A549 (cell line): Measurements from ENCODE around the gene ABLIM3. TPM values are rescaled to one million over a fixed set of nuclear protein-coding genes. Genes with fewer than 3 reads are reported as not detected.

ENCODE experiments used
- ATAC-seq, 2 experiments: fragments of 200-7000 bp in 1 of 2; fragments of >200 bp in 1 of 2; cut with Nextera tagmentation in 1 of 2; cut with Tn5 transposase in 1 of 2; 3 replicates each; pipeline versions ENCODE4 v1.8.0 to v1.9.1; 2018 to 2020; ENCODE audit warnings: mild to moderate bottlenecking in 1 of 2, moderate library complexity in 1 of 2
- CTCF ChIA-PET: fragments of 300-600 bp; sonication (Branson Sonifier 250); formaldehyde crosslinking; extraction: SDS; loops from one replicate; lab custom pipeline; 2021; ENCODE audit warnings: antibody characterized with exemption, inconsistent platforms; lab: Yijun Ruan, JAX
- POLR2A ChIA-PET: fragments of 350-600 bp; formaldehyde crosslinking; extraction: SDS; loops from one replicate; lab custom pipeline; 2021; ENCODE audit warnings: antibody characterized with exemption, inconsistent platforms; lab: Yijun Ruan, JAX
- DNase-seq, 2 experiments: peaks; one replicate each; pipeline versions ENCODE4 v3.0.0 to v3.0.0-alpha.2; 2011 to 2016; ENCODE audit warnings: low read depth in 1 of 2, low spot score in 1 of 2
- FAIRE-seq: peaks from 2 replicates; lab custom pipeline; 2011; peaks lifted over from hg19 to GRCh38; lab: Jason Lieb, UNC
- H3K27ac ChIP-seq, 2 experiments: fragments of >200 bp; sonication (Bioruptor Twin); formaldehyde crosslinking; 3 replicates each; pipeline ENCODE4 v1.5.1; 2016 to 2017
- H3K4me1 ChIP-seq: fragments of >200 bp; sonication (Bioruptor Twin); formaldehyde crosslinking; 3 replicates; pipeline ENCODE4 v1.6.1; 2016
- H3K4me2 ChIP-seq: fragments of >200 bp; sonication (Bioruptor Twin); formaldehyde crosslinking; 3 replicates; pipeline ENCODE4 v1.6.1; 2016
- H3K4me3 ChIP-seq: fragments of >200 bp; sonication (Bioruptor Twin); formaldehyde crosslinking; 3 replicates; pipeline ENCODE4 v1.5.1; 2016
- H3K9me3 ChIP-seq: fragments of >200 bp; sonication (Bioruptor Twin); formaldehyde crosslinking; 3 replicates; pipeline ENCODE4 v1.6.1; 2016
- CHD2 ChIP-seq: fragments of 150-350 bp; IDR thresholded peaks from 2 replicates; pipeline ENCODE4 v1.6.1; 2014; ENCODE audit warnings: low read length; ENCODE audit not compliant: partially characterized antibody
- ELK1 ChIP-seq: fragments of 150-350 bp; IDR thresholded peaks from 2 replicates; pipeline ENCODE4 v1.6.1; 2014; ENCODE audit warnings: low read depth, mild to moderate bottlenecking, low read length
- ESRRA ChIP-seq: fragments of 150-350 bp; IDR thresholded peaks from 2 replicates; pipeline ENCODE4 v1.6.1; 2014; ENCODE audit warnings: mild to moderate bottlenecking, low read length, borderline replicate concordance
- GATA3 ChIP-seq: IDR thresholded peaks from 2 replicates; pipeline ENCODE4 v1.6.1; 2012; ENCODE audit warnings: borderline replicate concordance
- HDAC2 ChIP-seq: fragments of 200-600 bp; sonication (generic); IDR thresholded peaks from 2 replicates; pipeline ENCODE4 v1.6.1; 2016
- HOXB13 ChIP-seq: fragments of 250-450 bp; sonication (Bioruptor Pico); IDR thresholded peaks from 2 replicates; pipeline ENCODE4 v1.5.0; 2020; ENCODE audit warnings: low read depth, mild to moderate bottlenecking, moderate library complexity
- HOXB5 ChIP-seq: fragments of 250-450 bp; sonication (Bioruptor Pico); IDR thresholded peaks from 2 replicates; pipeline ENCODE4 v1.5.0; 2020; ENCODE audit warnings: mild to moderate bottlenecking, moderate library complexity
- JUNB ChIP-seq: fragments of >200 bp; sonication (Bioruptor Twin); formaldehyde crosslinking; IDR thresholded peaks from 2 replicates; pipeline ENCODE4 v1.6.1; 2016
- KDM5A ChIP-seq: fragments of 200-600 bp; sonication (generic); IDR thresholded peaks from 2 replicates; pipeline ENCODE4 v1.6.1; 2016; ENCODE audit warnings: antibody characterized with exemption, mild to moderate bottlenecking
- MAFK ChIP-seq: fragments of 450-650 bp; IDR thresholded peaks from 2 replicates; pipeline ENCODE4 v1.6.1; 2014; ENCODE audit not compliant: partially characterized antibody
- NFE2L2 ChIP-seq: fragments of 150-350 bp; conservative IDR thresholded peaks from 2 replicates; pipeline ENCODE4 v1.6.1; 2014; ENCODE audit warnings: low read length
- NR3C1 ChIP-seq: fragments of >200 bp; sonication (Bioruptor Twin); formaldehyde crosslinking; IDR thresholded peaks from 3 replicates; pipeline ENCODE4 v1.6.1; 2017
- PHF8 ChIP-seq: fragments of 200-600 bp; sonication (generic); IDR thresholded peaks from 2 replicates; pipeline ENCODE4 v1.6.1; 2016; ENCODE audit warnings: low read depth, mild to moderate bottlenecking, antibody characterized with exemption, moderate library complexity, borderline replicate concordance
- POLR2A ChIP-seq: IDR thresholded peaks from 2 replicates; pipeline ENCODE4 v1.6.1; 2012; ENCODE audit warnings: mild to moderate bottlenecking, low read length
- POLR2AphosphoS2 ChIP-seq: conservative IDR thresholded peaks from 2 replicates; pipeline ENCODE4 v1.6.1; 2012; ENCODE audit warnings: low read length, improper control_type of control experiment, inconsistent platforms
- RCOR1 ChIP-seq: fragments of 150-350 bp; IDR thresholded peaks from 2 replicates; pipeline ENCODE4 v1.6.1; 2014; ENCODE audit warnings: antibody characterized with exemption, low read length, low read depth
- REST ChIP-seq: fragments of 200-600 bp; sonication (generic); IDR thresholded peaks from 2 replicates; pipeline ENCODE4 v1.6.1; 2016; ENCODE audit warnings: antibody characterized with exemption, mild to moderate bottlenecking, moderate library complexity
- USF2 ChIP-seq: fragments of 450-650 bp; IDR thresholded peaks from 2 replicates; pipeline ENCODE4 v1.6.1; 2014; ENCODE audit warnings: antibody characterized with exemption
- ZC3H11A ChIP-seq: fragments of 450-650 bp; IDR thresholded peaks from 2 replicates; pipeline ENCODE4 v1.6.1; 2014; ENCODE audit warnings: antibody characterized with exemption, mild to moderate bottlenecking
- WGBS: methylation state at CpG from one replicate; pipeline ENCODE4 v1.1.6; 2017; ENCODE audit errors: missing lambda C conversion rate; 5-methylcytosine and 5-hydroxymethylcytosine counted together
- polyA plus RNA-seq, 4 experiments: library from polyadenylated mRNA; depleted of rRNA in 3 of 4; stranded (reverse); fragments of >200 nt; fragmentation: RNase III in 1 of 4; extraction: RNeasy Plus Mini Kit Qiagen cat#74134 plus additional on column Dnase treatment in 1 of 4; gene quantifications; 2 replicates in 3 of 4; 3 replicates in 1 of 4; pipeline ENCODE4 v1.2.3, GENCODE V29; 2011 to 2017

Gene ABLIM3
- polyA plus RNA-seq, 2 of the 4 experiments (the other 2 are of a cell fraction), result 2.7 to 3.0 TPM

GRCh38 chr5:149288436-149288835 lies 147.1 kb downstream of the ABLIM3 start:
- Histone ChIP-seq H3K4me2 (no peak overlapping the region), H3K27ac (no peak overlapping the region), H3K4me3 (no peak overlapping the region)
- POLR2A ChIA-PET, result no interaction called here
- CTCF ChIA-PET, result interaction anchor here (0.8 to 1.8 kb wide), 4 partner anchors 9 to 29 kb away, joined by 3 to 6 read pairs (median 3); no protein-coding TSS in a partner anchor
- no peak for FAIRE-seq
- TF ChIP-seq USF2, result no peak
- TF ChIP-seq NFE2L2, result no peak
- no peak for TF ChIP-seq HOXB13
- TF ChIP-seq PHF8, result no peak
- no peak for TF ChIP-seq HOXB5
- no peak for TF ChIP-seq ZC3H11A
- no peak for TF ChIP-seq RCOR1
- TF ChIP-seq KDM5A, result no peak
- no peak for TF ChIP-seq ELK1
- TF ChIP-seq MAFK, result no peak
- no peak for TF ChIP-seq POLR2A
- no peak for TF ChIP-seq POLR2AphosphoS2
- no peak for TF ChIP-seq GATA3
- TF ChIP-seq HDAC2, result no peak
- no peak for TF ChIP-seq NR3C1
- TF ChIP-seq, all 56 proteins: peak for 0
- ATAC-seq, result no peak
- Histone ChIP-seq H3K4me1 (no peaks in the 10 kb centered on the region), H3K9me3 (no peaks in the 10 kb centered on the region)
- WGBS, result 92% methylated on average over 8 of the region's 8 CpGs
- DNase-seq, result no peak

- TF ChIP-seq ESRRA (no peak), CHD2 (no peak), JUNB (no peak), REST (no peak), HOXB5 (no peak), ELK1 (no peak)
- ChIA-PET POLR2A (no interaction called here), CTCF (interaction anchor here (1.2 to 1.8 kb wide), 3 partner anchors 10 to 40 kb away, joined by 3 to 6 read pairs (median 3); no protein-coding TSS in a partner anchor)
- Histone ChIP-seq H3K4me3 (no peak overlapping the region), H3K4me1 (no peaks in the 10 kb centered on the region), H3K4me2 (no peak overlapping the region), H3K9me3 (no peaks in the 10 kb centered on the region), H3K27ac (no peak overlapping the region)
- no peak for ATAC-seq
- WGBS, result 69% methylated on average over 7 of the region's 7 CpGs
- no peak for DNase-seq
- no peak for FAIRE-seq
Observed at GRCh38 chr5:149289301-149289700, 148.0 kb downstream of the ABLIM3 start.
